NCI-H748 (cell line): ENCODE results near the gene CDH7.

Source experiments
- DNase-seq: peaks from one replicate; lab custom pipeline; 2025; ENCODE audit not compliant: unreplicated experiment; lab: John Stamatoyannopoulos, UW

The CDH7 gene

DNA sequence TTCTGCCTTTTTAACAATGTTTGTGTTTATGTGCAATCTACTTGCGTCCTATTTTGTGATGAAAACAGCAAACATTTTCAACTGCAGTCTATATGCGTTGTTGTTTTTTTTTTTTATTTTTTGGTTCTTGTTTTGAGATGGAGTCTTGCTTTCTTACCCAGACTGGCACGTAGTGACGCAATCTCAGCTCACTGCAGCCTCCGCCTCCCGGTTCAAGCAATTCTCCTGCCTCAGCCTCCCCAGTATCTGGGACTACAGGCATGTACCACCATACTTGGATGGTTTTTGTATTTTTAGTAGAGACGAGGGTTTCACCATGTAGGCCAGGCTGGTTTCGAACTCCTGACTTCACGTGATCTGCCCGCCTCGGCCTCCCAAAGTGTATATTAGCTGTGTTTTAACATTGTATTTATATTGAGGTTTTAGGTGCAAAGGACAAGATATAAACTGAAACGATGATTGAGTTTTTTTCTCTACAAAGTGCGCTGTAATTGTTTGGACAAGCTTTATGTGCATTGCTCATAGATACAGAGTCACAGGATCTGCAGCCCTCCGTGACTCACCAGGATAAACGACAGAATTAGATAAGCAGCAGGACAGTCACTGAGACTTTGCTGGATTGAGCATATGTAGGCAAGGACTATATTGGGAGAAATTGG, 17.4 kb downstream of the CDH7 start:
- DNase-seq: no peak

GRCh38 chr18:65769652-65770051, 18.8 kb downstream of the CDH7 start:
- DNase-seq: no peak

DNA sequence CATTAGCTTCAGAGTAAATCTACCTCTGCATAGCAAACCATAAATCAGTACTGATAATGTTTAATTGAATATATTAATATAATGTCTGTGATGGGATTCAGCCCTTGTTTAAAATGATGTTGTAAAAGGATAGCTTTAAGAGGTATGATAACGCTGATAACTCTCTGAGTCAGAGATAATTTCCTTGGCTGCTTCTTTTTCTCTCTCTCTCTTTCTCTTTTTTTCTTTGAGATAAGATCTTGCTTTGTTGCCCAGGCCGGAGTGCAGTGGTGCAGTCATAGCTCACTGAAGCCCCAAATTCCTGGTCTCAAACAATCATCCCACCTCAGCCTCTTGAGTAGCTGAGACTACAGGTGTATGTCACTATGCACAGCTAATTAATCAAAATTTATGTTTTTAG, 35.7 kb downstream of the CDH7 start:
- DNase-seq: no peak

DNA sequence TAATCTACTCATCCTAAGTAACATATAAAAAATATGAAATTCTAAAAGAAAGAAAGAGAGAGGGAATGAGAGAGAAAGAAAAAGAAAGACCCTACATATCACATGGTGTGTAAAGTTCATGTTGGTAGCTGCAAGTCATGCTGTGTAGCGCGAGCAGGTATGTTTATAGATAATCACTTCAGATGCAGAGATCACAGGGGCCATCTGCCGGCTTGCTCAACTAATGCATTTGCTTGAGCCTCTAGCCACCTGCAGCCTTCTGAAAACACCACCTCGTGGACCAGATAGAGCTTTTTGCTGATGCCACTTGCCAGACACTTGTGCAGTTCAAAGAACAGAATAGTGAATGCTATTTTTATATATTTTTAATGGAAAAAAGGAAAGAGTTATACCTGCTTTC, 37.6 kb downstream of the CDH7 start:
- DNase-seq: peak; percentile 85

DNA sequence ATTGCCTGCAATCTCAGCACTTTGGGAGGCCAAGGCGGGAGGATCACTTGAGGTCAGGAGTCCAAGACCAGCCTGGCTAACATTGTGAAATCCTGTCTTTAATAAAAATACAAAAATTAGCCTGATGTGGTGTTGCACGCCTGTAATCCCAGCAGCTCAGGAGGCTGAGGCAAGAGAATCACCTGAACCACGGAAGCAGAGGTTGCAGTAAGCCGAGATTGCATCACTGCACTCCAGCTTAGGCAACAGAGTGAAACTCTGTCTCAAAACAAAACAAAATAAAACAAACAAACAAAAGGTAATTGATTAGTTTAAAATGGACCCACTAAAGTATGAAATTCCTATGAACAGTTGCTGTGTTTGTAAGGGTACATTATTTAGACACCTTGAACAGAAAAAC, 39.8 kb downstream of the CDH7 start:
- DNase-seq: no peak

DNA sequence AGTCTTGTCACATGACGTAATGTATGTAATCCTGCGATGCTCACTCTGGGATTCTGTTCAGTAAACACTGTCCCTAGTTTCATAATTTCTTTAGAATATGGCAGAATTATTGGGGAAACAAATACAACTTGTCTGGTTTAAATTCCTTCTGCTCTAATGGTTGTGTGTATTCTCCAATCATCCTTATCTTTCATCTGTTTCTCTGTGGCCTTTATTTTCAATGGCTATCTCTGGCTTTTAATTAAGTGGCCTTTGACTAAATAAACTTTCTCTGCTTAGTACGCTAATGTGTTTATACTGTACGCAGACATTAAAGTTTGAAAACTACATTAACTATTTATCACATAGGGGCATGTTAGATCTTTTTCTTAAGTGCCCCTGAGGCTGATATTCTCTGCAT, 40.9 kb downstream of the CDH7 start:
- DNase-seq: no peak

- DNase-seq: no peak
Observed at GRCh38 chr18:65792456-65793074, 41.8 kb downstream of the CDH7 start.

DNA sequence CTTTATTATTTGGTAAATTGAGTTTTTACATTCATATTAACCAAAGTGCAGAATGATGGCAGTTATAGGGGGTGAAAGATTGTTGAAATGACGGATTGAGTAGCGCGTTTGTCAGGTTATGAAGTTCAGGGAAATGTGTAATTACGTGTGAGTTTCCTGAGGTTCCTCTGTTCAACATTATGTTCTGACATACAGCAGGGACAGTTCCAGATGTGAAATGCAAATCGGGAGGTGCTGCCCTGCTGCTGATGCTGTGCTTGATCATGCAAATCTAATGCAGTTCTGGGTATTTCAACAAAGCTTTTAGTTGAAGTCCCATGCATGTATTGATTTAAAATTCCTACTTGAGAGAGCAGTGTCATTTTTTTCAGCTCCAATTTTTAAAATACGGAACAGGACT, 57.9 kb downstream of the CDH7 start:
- no peak for DNase-seq

DNA sequence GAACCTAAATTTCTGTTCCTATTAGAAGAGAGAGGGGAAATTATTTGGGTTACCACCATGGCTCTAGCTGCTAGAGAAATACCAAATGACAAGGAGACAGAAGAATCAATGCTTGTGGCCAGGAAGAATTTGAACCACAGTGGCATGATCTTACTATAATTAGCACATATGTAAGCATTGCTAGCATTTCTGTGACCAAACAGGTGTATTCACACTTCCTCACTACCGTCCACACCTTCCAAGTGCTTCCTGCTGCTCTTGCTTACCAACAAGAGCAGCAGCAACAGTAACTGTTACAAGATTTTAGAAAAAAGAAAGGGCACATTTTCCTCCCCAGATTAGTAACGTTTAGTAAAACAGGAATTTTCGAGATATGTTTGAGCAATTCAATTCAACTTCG, 60.5 kb downstream of the CDH7 start:
- no peak for DNase-seq

- no peak for DNase-seq
Observed at GRCh38 chr18:65815506-65815905, 64.7 kb downstream of the CDH7 start.

GRCh38 chr18:65817178-65817577, 66.4 kb downstream of the CDH7 start:
- no peak for DNase-seq

DNA sequence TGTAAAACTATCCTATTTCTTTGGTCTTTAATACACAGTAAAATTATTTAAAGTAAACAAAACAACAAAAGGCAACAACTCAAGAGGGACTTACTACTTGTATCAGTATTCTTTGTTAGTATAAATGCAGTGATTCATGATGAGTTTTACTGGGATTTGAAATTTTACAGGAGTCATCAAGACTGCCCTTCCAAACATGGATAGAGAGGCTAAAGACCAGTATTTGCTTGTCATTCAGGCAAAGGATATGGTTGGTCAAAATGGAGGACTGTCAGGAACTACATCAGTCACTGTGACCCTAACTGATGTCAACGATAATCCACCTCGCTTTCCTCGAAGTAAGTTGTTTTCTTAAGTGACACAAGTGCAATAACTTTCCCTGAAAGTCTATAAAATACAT, 71.1 kb downstream of the CDH7 start:
- no peak for DNase-seq

DNA sequence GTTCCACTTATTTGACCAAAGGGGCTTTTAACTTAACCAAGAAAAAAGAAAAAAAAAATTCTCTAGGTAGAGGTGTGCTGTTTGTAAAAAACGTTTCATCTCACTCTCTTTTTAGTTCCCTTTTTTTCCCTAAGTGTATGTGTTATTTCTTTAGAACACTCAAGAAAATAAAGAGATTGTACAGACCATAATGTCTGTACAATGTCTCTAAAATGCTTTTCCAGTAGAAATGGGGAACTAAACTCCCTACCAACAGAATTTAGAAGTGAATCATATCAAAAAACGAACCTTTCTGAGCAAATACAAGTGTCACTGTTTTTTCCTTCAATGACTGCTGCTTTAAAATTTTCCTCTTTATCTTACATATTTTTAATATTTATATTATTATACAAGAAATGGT, 72.0 kb downstream of the CDH7 start:
- DNase-seq: no peak

- no peak for DNase-seq
Observed at GRCh38 chr18:65827444-65827843, 76.6 kb downstream of the CDH7 start.

DNA sequence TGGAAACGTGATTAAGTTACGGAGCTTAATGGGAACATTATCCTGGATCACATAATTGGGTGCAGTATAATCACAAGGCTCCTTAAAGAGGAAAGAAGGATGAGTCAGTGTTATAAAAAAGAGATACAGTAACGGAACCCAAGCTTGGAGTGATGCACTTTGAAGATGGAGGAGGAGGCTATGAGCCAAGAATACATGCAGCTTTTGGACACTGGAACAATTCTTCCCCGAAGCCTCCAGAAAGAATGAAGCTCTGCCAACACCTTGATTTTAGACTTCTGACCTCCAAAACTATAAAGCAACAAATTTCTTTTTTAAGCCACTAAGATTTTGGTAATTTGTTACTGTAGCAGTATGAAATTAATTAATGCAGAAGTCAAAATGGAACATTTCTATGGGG, 85.1 kb downstream of the CDH7 start:
- DNase-seq: no peak

DNA sequence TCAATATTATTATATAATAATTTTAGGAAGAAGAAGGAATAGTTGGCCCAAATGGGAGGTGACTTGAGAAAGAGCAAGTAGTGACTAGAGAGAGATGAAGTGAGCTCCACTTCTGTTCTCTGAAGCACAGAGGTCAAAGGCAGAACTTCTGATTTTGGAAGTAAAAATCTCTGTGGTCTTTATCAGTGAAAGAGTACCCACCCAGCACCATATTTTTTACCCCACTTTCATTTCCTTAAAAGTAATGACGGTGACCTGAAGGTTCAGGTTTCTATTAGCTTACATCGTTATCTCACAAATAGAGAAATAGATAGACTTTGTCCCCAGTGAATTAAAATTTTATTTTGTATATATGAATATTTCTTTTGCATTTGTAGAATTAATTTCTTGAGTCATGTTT, 95.3 kb downstream of the CDH7 start:
- DNase-seq: no peak

DNA sequence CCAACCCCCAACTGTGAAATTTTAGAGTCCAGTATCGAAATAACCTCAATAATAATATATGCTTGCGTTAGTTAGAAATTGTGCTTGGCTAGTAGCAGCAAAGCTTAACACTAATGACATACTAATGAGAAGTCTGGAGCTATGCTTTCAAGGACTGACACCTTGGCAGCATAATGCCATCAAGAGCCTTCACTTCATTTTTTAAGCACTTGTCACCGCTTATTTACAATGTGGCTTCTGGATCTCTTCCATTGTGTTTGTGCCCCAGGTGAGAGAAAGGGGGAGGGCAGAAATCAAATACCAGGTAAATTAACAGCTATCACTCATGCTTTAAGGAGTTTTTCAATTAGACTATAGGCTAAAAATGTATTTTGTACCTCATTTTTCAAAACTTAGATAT, 101.5 kb downstream of the CDH7 start:
- DNase-seq: no peak

DNA sequence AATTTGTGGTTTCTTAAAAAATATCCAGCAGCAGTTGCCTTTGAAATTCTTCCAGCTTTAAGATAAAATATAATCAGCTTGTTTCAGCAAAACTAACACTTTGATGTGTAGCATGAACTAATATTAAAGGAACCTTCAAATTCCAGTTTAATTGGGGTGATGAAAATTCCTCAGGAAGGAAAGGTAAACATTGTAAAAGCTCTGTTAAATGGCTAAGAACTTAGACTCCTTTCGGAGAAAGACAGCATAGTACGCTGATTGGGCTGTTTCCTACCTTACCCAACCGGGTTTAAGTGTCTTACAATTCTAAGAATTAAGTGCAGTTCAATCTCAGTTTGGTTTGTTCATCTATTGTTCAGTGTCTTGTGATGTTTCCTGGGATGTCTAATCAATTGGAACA, 108.3 kb downstream of the CDH7 start:
- DNase-seq: no peak

- DNase-seq: no peak
Observed at GRCh38 chr18:65869527-65869926, 118.7 kb downstream of the CDH7 start.

DNA sequence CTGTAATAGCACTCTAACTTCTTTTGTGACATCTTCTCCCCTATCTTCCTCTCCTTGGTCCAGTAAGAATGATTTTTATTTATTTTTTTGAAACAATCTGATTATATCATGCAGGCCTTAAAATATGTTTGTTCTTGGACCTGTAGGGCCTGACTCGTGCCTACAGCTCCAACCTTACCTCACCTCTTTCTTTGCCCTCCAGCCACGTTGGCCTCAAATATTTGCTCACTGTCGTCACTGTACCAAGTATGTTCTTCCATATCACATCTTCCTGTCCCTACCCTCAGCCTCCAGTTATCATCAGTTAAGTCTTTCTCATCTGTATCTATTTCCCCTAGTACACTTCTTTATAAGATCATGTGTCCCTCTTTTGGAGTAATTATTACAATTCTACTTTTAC, 125.5 kb downstream of the CDH7 start:
- no peak for DNase-seq

GRCh38 chr18:65897292-65897691, 146.5 kb downstream of the CDH7 start:
- no peak for DNase-seq

- no peak for DNase-seq
Observed at GRCh38 chr18:65901522-65901921, 150.7 kb downstream of the CDH7 start.

DNA sequence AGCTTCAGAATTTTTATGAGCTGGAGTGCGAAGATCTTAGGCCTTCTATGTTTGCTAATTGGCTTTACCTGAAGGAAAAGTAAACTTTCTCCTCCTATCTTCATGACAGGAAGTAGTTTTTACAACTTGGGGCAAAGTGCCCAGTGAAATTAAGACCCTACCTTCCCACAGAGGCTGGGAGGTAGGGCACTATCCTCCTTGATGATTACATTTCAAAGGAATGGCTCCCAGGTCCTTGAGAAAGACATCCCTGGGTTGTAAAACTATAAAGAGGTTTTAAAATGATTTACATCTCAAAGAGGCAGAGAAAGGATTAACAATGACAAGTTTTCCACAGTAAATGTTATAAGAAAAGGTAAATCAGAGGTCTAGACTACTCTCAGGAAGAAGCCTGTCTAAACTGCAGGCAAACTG, 155.8 kb downstream of the CDH7 start:
- peak; percentile 11 for DNase-seq
